ENCODE measurements around the gene TIA1.

Gene TIA1

DNA sequence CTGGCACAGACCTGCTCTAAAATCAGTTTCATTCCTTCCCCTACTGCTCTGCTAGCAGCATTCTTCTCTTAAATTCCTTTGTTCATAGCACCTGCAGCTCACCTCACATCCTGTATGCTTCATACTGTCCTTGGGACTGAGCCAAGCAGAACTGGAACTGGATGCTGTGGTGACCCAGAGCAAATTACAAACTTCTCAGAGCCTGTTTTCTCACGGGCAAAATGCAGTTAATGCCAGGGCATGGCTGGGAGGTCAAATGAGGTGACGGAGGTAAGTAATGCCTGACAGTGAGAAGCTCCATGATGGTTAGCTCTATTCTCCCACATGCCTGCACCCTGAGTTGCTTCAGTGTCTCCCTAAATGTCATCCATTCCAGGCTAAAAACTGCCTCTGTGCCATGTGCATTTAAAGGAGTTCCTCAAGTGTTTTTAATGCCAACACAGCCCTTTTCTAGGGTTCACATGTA lies 87.3 kb downstream of the TIA1 start:
- Histone ChIP-seq H3K27me3 (no peaks in the 10 kb centered on the region), H3K4me1 (no peaks in the 10 kb centered on the region), H3K36me3 (peaks cover 23 to 90% (median 52%) of the 10 kb centered on the region in 3 donors), H3K27ac (no peak overlapping the region), H3K4me3 (no peak overlapping the region), H3K9me3 (no peaks in the 10 kb centered on the region)
- DNase-seq, result no peak
- TF ChIP-seq, protein P1, sequence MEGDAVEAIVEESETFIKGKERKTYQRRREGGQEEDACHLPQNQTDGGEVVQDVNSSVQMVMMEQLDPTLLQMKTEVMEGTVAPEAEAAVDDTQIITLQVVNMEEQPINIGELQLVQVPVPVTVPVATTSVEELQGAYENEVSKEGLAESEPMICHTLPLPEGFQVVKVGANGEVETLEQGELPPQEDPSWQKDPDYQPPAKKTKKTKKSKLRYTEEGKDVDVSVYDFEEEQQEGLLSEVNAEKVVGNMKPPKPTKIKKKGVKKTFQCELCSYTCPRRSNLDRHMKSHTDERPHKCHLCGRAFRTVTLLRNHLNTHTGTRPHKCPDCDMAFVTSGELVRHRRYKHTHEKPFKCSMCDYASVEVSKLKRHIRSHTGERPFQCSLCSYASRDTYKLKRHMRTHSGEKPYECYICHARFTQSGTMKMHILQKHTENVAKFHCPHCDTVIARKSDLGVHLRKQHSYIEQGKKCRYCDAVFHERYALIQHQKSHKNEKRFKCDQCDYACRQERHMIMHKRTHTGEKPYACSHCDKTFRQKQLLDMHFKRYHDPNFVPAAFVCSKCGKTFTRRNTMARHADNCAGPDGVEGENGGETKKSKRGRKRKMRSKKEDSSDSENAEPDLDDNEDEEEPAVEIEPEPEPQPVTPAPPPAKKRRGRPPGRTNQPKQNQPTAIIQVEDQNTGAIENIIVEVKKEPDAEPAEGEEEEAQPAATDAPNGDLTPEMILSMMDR (IDR thresholded peaks at IDR 0.05), result no peak
- intact Hi-C loops (cut with DNase I; ENCODE audit: low total_unique reads), result no loop called here

- H3K36me3 ChIP-seq, result peaks cover 18 to 89% (median 47%) of the 10 kb centered on the region in 3 donors
Observed at GRCh38 chr2:70160545-70160944, 87.9 kb downstream of the TIA1 start.

More at GRCh38 chr2:70160545-70160944, 87.9 kb downstream of the TIA1 start:
- Histone ChIP-seq H3K9me3 (no peaks in the 10 kb centered on the region), H3K4me1 (no peaks in the 10 kb centered on the region), H3K27ac (no peak overlapping the region), H3K27me3 (no peaks in the 10 kb centered on the region), H3K4me3 (no peak overlapping the region)
- TF ChIP-seq, protein P1 (IDR thresholded peaks at IDR 0.05), result no peak
- no peak for DNase-seq
- intact Hi-C loops (cut with DNase I; ENCODE audit: low total_unique reads), result no loop called here
